Upper lobe of right lung (tissue), 1 donor: ENCODE results near the gene SSPN. TPM values are rescaled to one million over a fixed set of nuclear protein-coding genes. Genes with fewer than 3 reads are reported as not detected.

ENCODE experiments used
- ATAC-seq: fragments of 200-7000 bp; cut with Tn5 transposase; one replicate; pipeline ENCODE4 v1.9.1; 2020; ENCODE audit warnings: mild to moderate bottlenecking, moderate library complexity
- DNase-seq: peaks from one replicate; pipeline ENCODE4 v3.0.0-alpha.2; 2020
- H3K27ac ChIP-seq: fragments of 200-600 bp; one replicate; pipeline ENCODE4 v1.8.0; 2022
- H3K27me3 ChIP-seq: fragments of 200-600 bp; one replicate; pipeline ENCODE4 v1.8.0; 2022; ENCODE audit warnings: mild to moderate bottlenecking
- H3K36me3 ChIP-seq: fragments of 200-600 bp; one replicate; pipeline ENCODE4 v1.8.0; 2022
- H3K4me1 ChIP-seq: fragments of 200-600 bp; one replicate; pipeline ENCODE4 v1.8.0; 2022
- H3K4me3 ChIP-seq: fragments of 200-600 bp; one replicate; pipeline ENCODE4 v1.8.0; 2022; ENCODE audit warnings: mild to moderate bottlenecking
- H3K9me3 ChIP-seq: fragments of 200-600 bp; one replicate; pipeline ENCODE4 v1.8.0; 2022
- CTCF ChIP-seq: fragments of 200-600 bp; IDR thresholded peaks from one replicate; pipeline ENCODE4 v1.8.0; 2022; ENCODE audit warnings: antibody characterized with exemption
- intact Hi-C: fragments of 100-400 bp; cut with DNase I; formaldehyde crosslinking; loops from one replicate; pipeline ENCODE4 v1.11.0; 2022
- total RNA-seq: library from RNA; stranded (reverse); fragmentation: NEBNext Ultra II Directional; extraction: Animal tissue kit (Norgen Biotek cat#: 25700); gene quantifications from one replicate; pipeline ENCODE4 v1.2.1, GENCODE V29; 2021
- donor health status: DM: no; HTN: yes; CAD: no; lungs with severe emphysema.

Gene SSPN
- total RNA-seq, 1 donor from 2014 or later = 15.6 TPM

GRCh38 chr12:26273811-26274210 is 78.4 kb downstream of the SSPN start:
- H3K4me1 ChIP-seq = peaks cover 27% of the 10 kb centered on the region
- no peaks in the 10 kb centered on the region for H3K27me3 ChIP-seq
- TF ChIP-seq CTCF = no peak
- no peak overlapping the region for H3K4me3 ChIP-seq
- H3K36me3 ChIP-seq = no peaks in the 10 kb centered on the region
- peak overlapping the region; percentile 86 for H3K27ac ChIP-seq
- H3K9me3 ChIP-seq = no peaks in the 10 kb centered on the region
- no peak for DNase-seq
- intact Hi-C loops = no loop called here
- ATAC-seq = no peak

GRCh38 chr12:26274441-26275312 is 79.3 kb downstream of the SSPN start:
- Histone ChIP-seq H3K27ac (peak overlapping the region; percentile 86), H3K4me3 (no peak overlapping the region), H3K27me3 (no peaks in the 10 kb centered on the region), H3K9me3 (no peaks in the 10 kb centered on the region), H3K36me3 (no peaks in the 10 kb centered on the region), H3K4me1 (peaks cover 27% of the 10 kb centered on the region)
- TF ChIP-seq CTCF = no peak
- ATAC-seq = peak; percentile 98
- intact Hi-C loops = no loop called here
- peak; percentile 89 for DNase-seq

GRCh38 chr12:26275313-26276131 is 80.1 kb downstream of the SSPN start:
- intact Hi-C loops = no loop called here
- no peak for TF ChIP-seq CTCF
- DNase-seq = no peak
- H3K9me3 ChIP-seq = no peaks in the 10 kb centered on the region
- peak overlapping the region; percentile 86 for H3K27ac ChIP-seq
- no peak overlapping the region for H3K4me3 ChIP-seq
- H3K4me1 ChIP-seq = peaks cover 27% of the 10 kb centered on the region
- ATAC-seq = no peak
- H3K36me3 ChIP-seq = no peaks in the 10 kb centered on the region
- no peaks in the 10 kb centered on the region for H3K27me3 ChIP-seq

GRCh38 chr12:26276709-26277108 is 81.3 kb downstream of the SSPN start:
- TF ChIP-seq CTCF = no peak
- Histone ChIP-seq H3K4me3 (no peak overlapping the region), H3K4me1 (peaks cover 24% of the 10 kb centered on the region), H3K27me3 (no peaks in the 10 kb centered on the region), H3K27ac (no peak overlapping the region), H3K36me3 (no peaks in the 10 kb centered on the region), H3K9me3 (no peaks in the 10 kb centered on the region)
- intact Hi-C loops = no loop called here
- ATAC-seq (no peak), DNase-seq (no peak)

- TF ChIP-seq CTCF = no peak
- Histone ChIP-seq H3K4me1 (peaks cover 17% of the 10 kb centered on the region), H3K4me3 (no peak overlapping the region), H3K27ac (no peak overlapping the region), H3K36me3 (no peaks in the 10 kb centered on the region), H3K27me3 (no peaks in the 10 kb centered on the region), H3K9me3 (no peaks in the 10 kb centered on the region)
- ATAC-seq (no peak), DNase-seq (no peak)
- intact Hi-C loops = no loop called here
These were observed 82.3 kb downstream of the SSPN start for GRCh38 chr12:26277506-26278246.
